WTC11 (cell line): ENCODE data around the gene GUCY1A2. TPM values are rescaled to one million over a fixed set of nuclear protein-coding genes. Genes with fewer than 3 reads are reported as not detected.

Experiments
- ATAC-seq: fragments of 200-7000 bp; cut with Tn5 transposase; 2 replicates; pipeline ENCODE4 v1.10.0; 2021; ENCODE audit warnings: mild to moderate bottlenecking, moderate library complexity
- CTCF ChIA-PET: fragments of 300-600 bp; sonication (Branson Sonifier 250); formaldehyde crosslinking; loops from one replicate; lab custom pipeline; 2021; ENCODE audit warnings: antibody characterized with exemption; lab: Charles Lee
- POLR2A ChIA-PET: fragments of 350-600 bp; sonication (Branson Sonifier 250); formaldehyde crosslinking; loops from one replicate; lab custom pipeline; 2021; ENCODE audit warnings: antibody characterized with exemption; lab: Charles Lee
- DNase-seq: peaks from one replicate; pipeline ENCODE4 v3.0.0; 2021; ENCODE audit warnings: low spot score
- H3K27ac Mint-ChIP-seq: 2 replicates; pipeline ENCODE4 v1.8.0; 2021; ENCODE audit warnings: mixed read lengths
- H3K27me3 Mint-ChIP-seq: 2 replicates; pipeline ENCODE4 v1.8.0; 2021; ENCODE audit warnings: low read depth, mild to moderate bottlenecking, moderate library complexity, mixed read lengths
- H3K36me3 Mint-ChIP-seq: 2 replicates; pipeline ENCODE4 v1.8.0; 2021; ENCODE audit warnings: mixed read lengths
- H3K4me1 Mint-ChIP-seq: 2 replicates; pipeline ENCODE4 v1.8.0; 2022; ENCODE audit warnings: mixed read lengths
- H3K4me3 Mint-ChIP-seq: 2 replicates; pipeline ENCODE4 v1.8.0; 2021; ENCODE audit warnings: mild to moderate bottlenecking, moderate library complexity, mixed read lengths
- H3K9me3 Mint-ChIP-seq: 2 replicates; pipeline ENCODE4 v1.8.0; 2021; ENCODE audit warnings: mixed read lengths
- ARID4B ChIP-seq: sonication (generic); formaldehyde crosslinking; IDR thresholded peaks from 2 replicates; pipeline ENCODE4 v1.8.0; 2023; ENCODE audit warnings: missing genetic modification reagents, mild to moderate bottlenecking, borderline replicate concordance
- ATF3 ChIP-seq: sonication (generic); formaldehyde crosslinking; conservative IDR thresholded peaks from 2 replicates; pipeline ENCODE4 v1.8.1; 2022; ENCODE audit warnings: mild to moderate bottlenecking, missing genetic modification reagents
- E2F1 ChIP-seq: sonication (generic); formaldehyde crosslinking; IDR thresholded peaks from 2 replicates; pipeline ENCODE4 v1.8.0; 2022; ENCODE audit warnings: mild to moderate bottlenecking, missing genetic modification reagents
- EMX1 ChIP-seq: fragments of 250-450 bp; sonication (Bioruptor Pico); IDR thresholded peaks from 2 replicates; pipeline ENCODE4 v1.8.0; 2021; ENCODE audit warnings: mild to moderate bottlenecking
- ERG ChIP-seq: fragments of 250-450 bp; sonication (Bioruptor Pico); IDR thresholded peaks from 2 replicates; pipeline ENCODE4 v1.8.0; 2021; ENCODE audit warnings: mild to moderate bottlenecking
- IRF1 ChIP-seq: sonication (generic); formaldehyde crosslinking; IDR thresholded peaks from 2 replicates; pipeline ENCODE4 v1.8.0; 2023; ENCODE audit warnings: missing genetic modification reagents
- JAZF1 ChIP-seq: fragments of 250-450 bp; sonication (Bioruptor Pico); IDR thresholded peaks from 2 replicates; pipeline ENCODE4 v1.9.0; 2021; ENCODE audit warnings: moderate library complexity, mild to moderate bottlenecking, inconsistent platforms
- JUN ChIP-seq: sonication (generic); formaldehyde crosslinking; IDR thresholded peaks from 2 replicates; pipeline ENCODE4 v1.8.0; 2023; ENCODE audit warnings: mild to moderate bottlenecking, missing genetic modification reagents
- MAX ChIP-seq: sonication (generic); formaldehyde crosslinking; IDR thresholded peaks from 2 replicates; pipeline ENCODE4 v1.8.0; 2022; ENCODE audit warnings: mild to moderate bottlenecking, missing genetic modification reagents
- MXD4 ChIP-seq: fragments of 250-450 bp; sonication (Bioruptor Pico); IDR thresholded peaks from 2 replicates; pipeline ENCODE4 v1.8.0; 2021; ENCODE audit warnings: mild to moderate bottlenecking, moderate library complexity, borderline replicate concordance
- RELA ChIP-seq: sonication (generic); formaldehyde crosslinking; IDR thresholded peaks from 2 replicates; pipeline ENCODE4 v1.8.1; 2022; ENCODE audit warnings: missing genetic modification reagents, mild to moderate bottlenecking, borderline replicate concordance
- RORB ChIP-seq: fragments of 250-450 bp; sonication (Bioruptor Pico); IDR thresholded peaks from 2 replicates; pipeline ENCODE4 v1.9.0; 2021; ENCODE audit warnings: mild to moderate bottlenecking
- TEAD4 ChIP-seq: sonication (generic); formaldehyde crosslinking; IDR thresholded peaks from 2 replicates; pipeline ENCODE4 v1.8.0; 2022; ENCODE audit warnings: mild to moderate bottlenecking, missing genetic modification reagents
- USF2 ChIP-seq: sonication (generic); formaldehyde crosslinking; IDR thresholded peaks from 2 replicates; pipeline ENCODE4 v1.8.1; 2023; ENCODE audit warnings: mild to moderate bottlenecking, missing genetic modification reagents, moderate library complexity
- ZNF219 ChIP-seq: sonication (generic); formaldehyde crosslinking; IDR thresholded peaks from 2 replicates; pipeline ENCODE4 v1.8.0; 2023; ENCODE audit warnings: missing genetic modification reagents, mild to moderate bottlenecking, borderline replicate concordance
- ZNF232 ChIP-seq: sonication (generic); formaldehyde crosslinking; IDR thresholded peaks from 2 replicates; pipeline ENCODE4 v1.8.0; 2022; ENCODE audit warnings: mild to moderate bottlenecking, missing genetic modification reagents
- ZNF281 ChIP-seq: sonication (generic); formaldehyde crosslinking; IDR thresholded peaks from 2 replicates; pipeline ENCODE4 v1.8.0; 2023; ENCODE audit warnings: mild to moderate bottlenecking, missing genetic modification reagents
- ZNF396 ChIP-seq: fragments of 250-450 bp; sonication (Bioruptor Pico); IDR thresholded peaks from 2 replicates; pipeline ENCODE4 v1.8.0; 2021; ENCODE audit warnings: mild to moderate bottlenecking, moderate library complexity, borderline replicate concordance
- ZNF416 ChIP-seq: fragments of 250-450 bp; sonication (Bioruptor Pico); IDR thresholded peaks from 2 replicates; pipeline ENCODE4 v1.9.0; 2021; ENCODE audit warnings: mild to moderate bottlenecking, inconsistent platforms
- ZNF512 ChIP-seq: sonication (generic); formaldehyde crosslinking; IDR thresholded peaks from 2 replicates; pipeline ENCODE4 v1.8.1; 2022; ENCODE audit warnings: missing genetic modification reagents, borderline replicate concordance
- total RNA-seq: library from RNA; stranded (reverse); gene quantifications from 3 replicates; pipeline ENCODE4 v1.2.3, GENCODE V29; 2021

GUCY1A2 gene
- total RNA-seq, 1 experiment from 2014 or later, result 0.90 TPM

- ChIA-PET POLR2A (no interaction called here), CTCF (no interaction called here)
- Mint-ChIP-seq H3K27ac (no peak overlapping the region), H3K4me1 (no peaks in the 10 kb centered on the region), H3K36me3 (no peaks in the 10 kb centered on the region), H3K9me3 (peaks cover 9% of the 10 kb centered on the region), H3K4me3 (no peak overlapping the region), H3K27me3 (no peaks in the 10 kb centered on the region)
- ATAC-seq (no peak), DNase-seq (no peak)
- no peak for TF ChIP-seq ARID4B (CRISPR knock-in tag)
These were observed 164.3 kb downstream of the GUCY1A2 start for GRCh38 chr11:106853850-106854401.

GRCh38 chr11:106852779-106853178, 165.5 kb downstream of the GUCY1A2 start:
- no peak overlapping the region for H3K4me3 Mint-ChIP-seq
- DNase-seq, result no peak
- no peaks in the 10 kb centered on the region for H3K27me3 Mint-ChIP-seq
- H3K4me1 Mint-ChIP-seq, result no peaks in the 10 kb centered on the region
- H3K36me3 Mint-ChIP-seq, result no peaks in the 10 kb centered on the region
- H3K27ac Mint-ChIP-seq, result no peak overlapping the region
- peaks cover 9% of the 10 kb centered on the region for H3K9me3 Mint-ChIP-seq
- POLR2A ChIA-PET, result no interaction called here
- CTCF ChIA-PET, result no interaction called here
- ATAC-seq, result no peak
- TF ChIP-seq E2F1 (CRISPR knock-in tag), result no peak
- TF ChIP-seq ERG (CRISPR knock-in tag), result no peak
- no peak for TF ChIP-seq JAZF1 (CRISPR knock-in tag)
- no peak for TF ChIP-seq ZNF396 (CRISPR knock-in tag)
- TF ChIP-seq ZNF281 (CRISPR knock-in tag), result no peak
- TF ChIP-seq JUN (CRISPR knock-in tag), result no peak
- TF ChIP-seq TEAD4 (CRISPR knock-in tag), result no peak
- no peak for TF ChIP-seq IRF1 (CRISPR knock-in tag)
- TF ChIP-seq RELA (CRISPR knock-in tag), result no peak
- TF ChIP-seq ZNF232 (CRISPR knock-in tag), result no peak
- no peak for TF ChIP-seq MAX (CRISPR knock-in tag)
- TF ChIP-seq ATF3 (CRISPR knock-in tag), result no peak
- no peak for TF ChIP-seq EMX1
- no peak for TF ChIP-seq RORB (CRISPR knock-in tag)
- TF ChIP-seq USF2 (CRISPR knock-in tag), result no peak
- no peak for TF ChIP-seq ZNF416 (CRISPR knock-in tag)
- no peak for TF ChIP-seq MXD4 (CRISPR knock-in tag)
- TF ChIP-seq ZNF219 (CRISPR knock-in tag), result no peak
- TF ChIP-seq ZNF512 (CRISPR knock-in tag), result no peak
